KBM-7 (cell line): ENCODE data around the gene TRIM3.
A peak's percentile ranks its signal among the peaks of the same experiment; 100 is the strongest.

Experiments used
- DNase-seq: peaks from one replicate; pipeline ENCODE4 v3.0.0-alpha.2; 2015
- in situ Hi-C: fragments of 300-500 bp; cut with MboI; formaldehyde crosslinking; loops from 2 replicates; pipeline ENCODE4 v1.14.3; 2020; ENCODE audit warnings: low sequenced_read_pairs, low pct_unique_long_range_greater_than_20kb, mixed read lengths

The TRIM3 gene

GRCh38 chr11:6406370-6406769, 67.4 kb downstream of the TRIM3 start:
- in situ Hi-C loops: no loop called here
- DNase-seq: no peak

GRCh38 chr11:6405846-6406245, 67.9 kb downstream of the TRIM3 start:
- no peak for DNase-seq
- in situ Hi-C loops: no loop called here

- in situ Hi-C loops: no loop called here
- DNase-seq: no peak
These were observed 68.6 kb downstream of the TRIM3 start for GRCh38 chr11:6405052-6405667.

- in situ Hi-C loops: no loop called here
- DNase-seq: no peak
These were observed 69.2 kb downstream of the TRIM3 start for GRCh38 chr11:6404342-6405051.

GRCh38 chr11:6403539-6403938, 70.2 kb downstream of the TRIM3 start:
- no peak for DNase-seq
- in situ Hi-C loops: no loop called here

- peak; percentile 85 for DNase-seq
- in situ Hi-C loops: no loop called here
These were observed 71.2 kb downstream of the TRIM3 start for GRCh38 chr11:6402561-6402981.

GRCh38 chr11:6402061-6402470, 71.7 kb downstream of the TRIM3 start:
- no peak for DNase-seq
- in situ Hi-C loops: no loop called here

GRCh38 chr11:6401464-6401863, 72.3 kb downstream of the TRIM3 start:
- in situ Hi-C loops: no loop called here
- no peak for DNase-seq

GRCh38 chr11:6400431-6401345, 73.1 kb downstream of the TRIM3 start:
- no peak for DNase-seq
- in situ Hi-C loops: no loop called here
